ENCODE results near the gene PMVK. TPM values are rescaled to one million over a fixed set of nuclear protein-coding genes. Genes with fewer than 3 reads are reported as not detected.

The PMVK gene
- total RNA-seq, 1 experiment from 2014 or later, result 42.2 TPM

- POLR2A ChIA-PET, result no interaction called here
- no TSS peak for BruUV-seq (replicated peaks)
- ATAC-seq, result no peak
- no peaks in the 10 kb centered on the region for H3K4me1 ChIP-seq (ENCODE audit: control insufficient read depth, insufficient read depth, low read length)
- TF ChIP-seq POLR2AphosphoS5 (IDR thresholded peaks at IDR 0.05; ENCODE audit: low read depth, low read length), result no peak
- no peak for TF ChIP-seq TCF7L2 (IDR thresholded peaks at IDR 0.05; ENCODE audit: low read depth, low read length)
- TF ChIP-seq REST (IDR thresholded peaks at IDR 0.05; ENCODE audit: insufficient read depth in 1 of 2, low read depth in 2 of 2, low read length in 1 of 2), result no peak
- H3K27me3 ChIP-seq (ENCODE audit: control insufficient read depth, insufficient read depth, low read length), result no peaks in the 10 kb centered on the region
- intact Hi-C loops (cut with micrococcal nuclease; ENCODE audit: unreplicated experiment), result no loop called here
- H3K4me3 ChIP-seq (ENCODE audit: low read depth in 2 of 2, low read length in 2 of 2), result no peak overlapping the region
- no peaks in the 10 kb centered on the region for H3K9me3 ChIP-seq (ENCODE audit: control insufficient read depth, insufficient read depth, low read depth, low read length)
- H3K36me3 ChIP-seq (ENCODE audit: control insufficient read depth, insufficient read depth, low read length), result no peaks in the 10 kb centered on the region
- no peak for DNase-seq (ENCODE audit: low read depth, low spot score)
- H3K27ac ChIP-seq (ENCODE audit: low read length), result no peak overlapping the region
- in situ Hi-C loops (cut with HindIII; ENCODE audit: low pct_unique_long_range_greater_than_20kb, low sequenced_read_pairs), result no loop called here
- CTCF ChIA-PET, result no interaction called here
Observed at GRCh38 chr1:154926201-154926600, 10.3 kb downstream of the PMVK start.

GRCh38 chr1:154925335-154926170 lies 11.0 kb downstream of the PMVK start:
- CTCF ChIA-PET, result no interaction called here
- in situ Hi-C loops (cut with HindIII; ENCODE audit: low pct_unique_long_range_greater_than_20kb, low sequenced_read_pairs) (no loop called here), intact Hi-C loops (cut with micrococcal nuclease; ENCODE audit: unreplicated experiment) (no loop called here)

More at GRCh38 chr1:154925335-154926170, 11.0 kb downstream of the PMVK start:
- Histone ChIP-seq H3K36me3 (ENCODE audit: control insufficient read depth, insufficient read depth, low read length) (no peaks in the 10 kb centered on the region), H3K9me3 (ENCODE audit: control insufficient read depth, insufficient read depth, low read depth, low read length) (no peaks in the 10 kb centered on the region), H3K27ac (ENCODE audit: low read length) (no peak overlapping the region), H3K4me1 (ENCODE audit: control insufficient read depth, insufficient read depth, low read length) (no peaks in the 10 kb centered on the region), H3K27me3 (ENCODE audit: control insufficient read depth, insufficient read depth, low read length) (no peaks in the 10 kb centered on the region), H3K4me3 (ENCODE audit: low read depth in 2 of 2, low read length in 2 of 2) (no peak overlapping the region)
- BruUV-seq (replicated peaks), result no TSS peak
- POLR2A ChIA-PET, result no interaction called here
- ATAC-seq, result no peak
- no peak for TF ChIP-seq SIN3A (IDR thresholded peaks at IDR 0.05; ENCODE audit: borderline replicate concordance, insufficient read depth, low read depth, low read length)
- TF ChIP-seq REST (IDR thresholded peaks at IDR 0.05; ENCODE audit: insufficient read depth in 1 of 2, low read depth in 2 of 2, low read length in 1 of 2), result no peak
- no peak for TF ChIP-seq TCF7L2 (IDR thresholded peaks at IDR 0.05; ENCODE audit: low read depth, low read length)
- no peak for TF ChIP-seq CTCF (IDR thresholded peaks at IDR 0.05)
- TF ChIP-seq POLR2AphosphoS5 (IDR thresholded peaks at IDR 0.05; ENCODE audit: low read depth, low read length), result no peak
- DNase-seq (ENCODE audit: low read depth, low spot score), result no peak
